ENCODE measurements around the gene SF3B5. TPM values are rescaled to one million over a fixed set of nuclear protein-coding genes. Genes with fewer than 3 reads are reported as not detected.

Gene SF3B5
- total and polyA plus RNA-seq, 9 donors = 93.0 to 125 (median 106) TPM

DNA sequence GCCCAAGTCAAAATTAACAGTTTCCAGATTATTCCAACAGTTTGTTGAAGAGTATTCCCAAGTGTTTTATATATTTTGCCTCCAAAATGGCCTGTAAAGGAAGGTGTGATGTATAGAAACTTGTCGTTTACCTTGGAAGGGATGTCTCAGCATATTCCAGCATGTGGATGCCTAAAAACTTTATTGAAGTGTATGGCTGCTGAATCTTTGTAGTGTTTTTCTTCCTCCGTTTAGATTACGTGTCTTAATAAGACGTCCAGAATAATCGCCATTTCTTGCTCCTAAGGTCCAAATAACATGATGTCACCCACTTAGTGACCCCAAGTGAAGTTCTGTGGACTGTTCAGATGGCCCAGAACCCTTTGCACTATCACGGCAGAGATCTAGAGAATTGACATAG is 18.0 kb upstream of the SF3B5 start:
- Histone ChIP-seq H3K36me3 (ENCODE audit: control insufficient read depth, insufficient read depth, low read length) (no peaks in the 10 kb centered on the region), H3K4me1 (ENCODE audit: control insufficient read depth, insufficient read depth, low read length) (no peaks in the 10 kb centered on the region), H3K4me3 (ENCODE audit: low read length) (no peak overlapping the region), H3K27me3 (ENCODE audit: control insufficient read depth, insufficient read depth, low read length) (no peaks in the 10 kb centered on the region), H3K9me3 (replicated peaks; ENCODE audit: control insufficient read depth, low read depth, low read length) (no peaks in the 10 kb centered on the region), H3K27ac (ENCODE audit: low read length) (no peak overlapping the region)
- 82% methylated on average over 2 of the region's 6 CpGs for WGBS (ENCODE audit: insufficient coverage)
- DNase-seq = no peak

DNA sequence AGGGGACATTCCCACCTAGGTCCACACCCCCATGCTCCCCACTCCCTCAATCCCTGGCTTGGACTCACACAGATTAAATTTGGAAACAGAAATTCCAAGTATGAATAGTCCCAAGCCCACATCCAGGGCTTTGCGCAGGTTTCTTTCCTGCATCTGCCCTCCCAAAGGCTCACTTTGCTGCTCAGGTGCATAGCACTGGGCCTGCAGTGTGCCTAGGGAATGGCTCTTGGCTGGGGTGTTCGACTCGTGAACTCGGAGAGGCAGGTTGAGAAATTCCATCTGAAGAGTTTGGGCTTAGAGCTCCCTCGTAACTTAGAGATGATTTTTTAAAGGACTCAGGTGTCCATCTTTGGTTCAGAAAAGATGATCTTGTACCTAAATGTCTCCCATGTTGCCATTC is 14.8 kb upstream of the SF3B5 start:
- no peak for DNase-seq
- H3K4me3 ChIP-seq (ENCODE audit: low read length) = no peak overlapping the region
- H3K9me3 ChIP-seq (replicated peaks; ENCODE audit: control insufficient read depth, low read depth, low read length) = no peaks in the 10 kb centered on the region
- no peak overlapping the region for H3K27ac ChIP-seq (ENCODE audit: low read length)
- no peaks in the 10 kb centered on the region for H3K4me1 ChIP-seq (ENCODE audit: control insufficient read depth, insufficient read depth, low read length)
- H3K36me3 ChIP-seq (ENCODE audit: control insufficient read depth, insufficient read depth, low read length) = no peaks in the 10 kb centered on the region
- no peaks in the 10 kb centered on the region for H3K27me3 ChIP-seq (ENCODE audit: control insufficient read depth, insufficient read depth, low read length)
- 59% methylated on average over 4 of the region's 5 CpGs for WGBS (ENCODE audit: insufficient coverage)

DNA sequence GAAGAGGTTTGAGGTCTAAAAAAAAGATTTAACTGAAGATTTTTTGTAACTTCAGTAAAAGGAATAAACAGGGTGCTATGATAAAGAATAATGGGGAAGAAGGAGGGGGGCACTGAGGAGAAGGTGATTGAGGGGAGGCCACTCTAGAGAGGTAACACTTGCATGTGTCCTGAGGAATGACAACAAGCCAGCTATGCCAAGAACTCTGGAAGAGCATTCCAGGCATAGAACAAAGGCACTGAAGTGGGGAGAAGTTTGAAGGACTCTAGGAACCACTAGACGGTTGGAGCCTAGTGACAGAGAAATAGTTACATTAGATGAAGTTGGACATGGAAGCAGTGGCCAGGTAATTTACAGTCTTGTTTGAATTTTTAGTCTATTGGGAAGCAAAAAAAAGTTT is 10.8 kb upstream of the SF3B5 start:
- no peak overlapping the region for H3K27ac ChIP-seq (ENCODE audit: low read length)
- H3K4me1 ChIP-seq (ENCODE audit: control insufficient read depth, insufficient read depth, low read length) = no peaks in the 10 kb centered on the region
- no peak overlapping the region for H3K4me3 ChIP-seq (ENCODE audit: low read length)
- no peak for DNase-seq
- 75% methylated on average over 1 of the region's 1 CpG for WGBS (ENCODE audit: insufficient coverage)
- H3K9me3 ChIP-seq (replicated peaks; ENCODE audit: control insufficient read depth, low read depth, low read length) = no peaks in the 10 kb centered on the region
- no peaks in the 10 kb centered on the region for H3K27me3 ChIP-seq (ENCODE audit: control insufficient read depth, insufficient read depth, low read length)
- H3K36me3 ChIP-seq (ENCODE audit: control insufficient read depth, insufficient read depth, low read length) = no peaks in the 10 kb centered on the region

DNA sequence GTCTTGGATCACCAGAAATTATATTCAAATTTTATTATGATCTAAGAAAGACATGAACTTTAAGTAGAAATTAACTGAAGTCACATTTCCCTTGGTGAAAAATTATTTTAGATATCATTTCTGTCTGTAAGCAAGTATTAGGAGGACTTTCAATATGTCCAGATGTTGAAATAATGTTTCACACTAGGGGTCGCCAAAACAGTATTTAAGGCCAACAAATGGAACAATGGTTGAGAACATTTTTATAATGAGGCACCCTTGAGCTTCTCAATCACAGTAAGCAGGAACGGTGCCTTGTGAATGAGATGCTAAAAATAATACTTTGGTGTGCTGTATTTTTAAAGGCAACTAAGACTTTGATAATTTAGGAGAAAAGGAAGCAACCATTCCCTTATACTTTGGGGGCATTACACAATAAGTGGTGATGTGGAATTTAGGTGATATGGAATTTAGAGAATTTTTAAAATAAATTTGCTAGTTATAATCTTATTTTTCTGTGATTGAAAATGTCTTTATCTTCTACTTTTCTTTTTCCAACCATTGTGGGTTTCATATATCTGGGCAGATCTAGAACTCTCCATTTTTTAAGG is 9.6 kb upstream of the SF3B5 start:
- H3K4me3 ChIP-seq (ENCODE audit: low read length) = no peak overlapping the region
- no peaks in the 10 kb centered on the region for H3K27me3 ChIP-seq (ENCODE audit: control insufficient read depth, insufficient read depth, low read length)
- H3K36me3 ChIP-seq (ENCODE audit: control insufficient read depth, insufficient read depth, low read length) = no peaks in the 10 kb centered on the region
- DNase-seq = peak; percentile 91
- 0% methylated on average over 1 of the region's 2 CpGs for WGBS (ENCODE audit: insufficient coverage)
- no peaks in the 10 kb centered on the region for H3K9me3 ChIP-seq (replicated peaks; ENCODE audit: control insufficient read depth, low read depth, low read length)
- H3K4me1 ChIP-seq (ENCODE audit: control insufficient read depth, insufficient read depth, low read length) = no peaks in the 10 kb centered on the region
- no peak overlapping the region for H3K27ac ChIP-seq (ENCODE audit: low read length)

DNA sequence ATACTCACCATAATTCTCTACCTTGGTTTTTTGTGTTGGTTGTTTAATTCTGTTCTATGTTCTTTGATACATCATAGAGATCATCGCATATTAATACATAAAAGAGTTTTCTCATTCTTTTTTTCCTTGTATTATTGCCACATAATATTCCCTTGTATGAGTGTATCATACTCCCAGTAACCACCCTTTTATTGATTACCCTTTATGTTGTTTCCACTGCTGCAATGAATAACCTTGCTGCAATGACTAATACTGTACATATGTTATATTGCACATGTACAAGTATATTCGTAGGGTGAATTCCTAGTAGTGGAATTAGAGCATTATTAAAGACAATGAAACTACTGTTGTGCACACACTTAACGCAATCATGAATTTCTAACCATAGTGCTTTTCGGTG is 9.1 kb upstream of the SF3B5 start:
- Histone ChIP-seq H3K4me3 (ENCODE audit: low read length) (no peak overlapping the region), H3K9me3 (replicated peaks; ENCODE audit: control insufficient read depth, low read depth, low read length) (no peaks in the 10 kb centered on the region), H3K27ac (ENCODE audit: low read length) (no peak overlapping the region), H3K27me3 (ENCODE audit: control insufficient read depth, insufficient read depth, low read length) (no peaks in the 10 kb centered on the region), H3K36me3 (ENCODE audit: control insufficient read depth, insufficient read depth, low read length) (no peaks in the 10 kb centered on the region), H3K4me1 (ENCODE audit: control insufficient read depth, insufficient read depth, low read length) (no peaks in the 10 kb centered on the region)
- no CpG with 5 or more reads among the region's 4 CpGs for WGBS (ENCODE audit: insufficient coverage)
- DNase-seq = no peak

DNA sequence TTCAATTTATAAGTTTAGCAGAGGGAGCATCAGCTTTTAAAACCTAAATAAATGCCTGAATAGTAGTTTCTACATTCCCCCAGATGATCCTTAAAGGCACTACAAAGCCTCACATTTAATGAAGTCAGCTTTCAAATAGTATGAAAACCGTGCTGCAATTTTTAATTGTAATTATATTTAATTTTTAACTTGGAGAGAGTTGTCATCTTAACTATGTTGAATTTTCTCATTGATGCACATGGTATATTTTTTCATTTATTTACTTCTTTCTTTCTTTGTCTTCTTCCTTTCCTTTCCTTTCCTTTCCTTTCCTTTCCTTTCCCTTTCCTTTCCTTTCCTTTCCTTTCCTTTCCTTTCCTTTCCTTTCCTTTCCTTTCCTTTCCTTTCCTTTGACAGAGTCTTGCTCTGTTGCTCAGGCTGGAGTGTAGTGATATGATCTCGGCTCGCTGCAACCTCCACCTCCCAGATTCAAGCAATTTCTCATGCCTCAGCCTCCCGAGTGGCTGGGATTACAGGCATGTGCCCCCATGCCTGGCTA is 7.7 kb upstream of the SF3B5 start:
- DNase-seq = no peak
- no CpG with 5 or more reads among the region's 4 CpGs for WGBS (ENCODE audit: insufficient coverage)
- H3K9me3 ChIP-seq (replicated peaks; ENCODE audit: control insufficient read depth, low read depth, low read length) = no peaks in the 10 kb centered on the region
- H3K27ac ChIP-seq (ENCODE audit: low read length) = no peak overlapping the region
- H3K4me3 ChIP-seq (ENCODE audit: low read length) = no peak overlapping the region
- no peaks in the 10 kb centered on the region for H3K27me3 ChIP-seq (ENCODE audit: control insufficient read depth, insufficient read depth, low read length)
- no peaks in the 10 kb centered on the region for H3K36me3 ChIP-seq (ENCODE audit: control insufficient read depth, insufficient read depth, low read length)
- no peaks in the 10 kb centered on the region for H3K4me1 ChIP-seq (ENCODE audit: control insufficient read depth, insufficient read depth, low read length)

DNA sequence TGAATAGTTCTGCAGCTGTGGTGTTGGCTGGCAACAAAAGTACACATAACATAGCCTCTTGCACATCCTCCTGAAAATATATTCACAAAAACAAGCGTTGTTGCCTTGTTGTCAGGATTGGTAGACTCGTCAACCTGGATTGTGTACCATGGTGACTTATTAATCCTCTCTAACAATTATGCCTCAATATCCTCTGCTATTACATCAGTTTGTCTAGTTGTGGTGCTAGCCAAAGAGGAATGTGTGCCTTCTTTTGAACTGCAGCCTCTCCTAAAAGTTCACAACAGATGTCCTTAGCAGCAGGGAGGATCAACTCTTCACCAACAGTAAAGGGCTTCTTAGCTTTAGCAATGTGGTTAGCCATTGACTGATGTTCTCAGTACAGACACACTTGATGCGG is 3.6 kb upstream of the SF3B5 start:
- H3K36me3 ChIP-seq (ENCODE audit: control insufficient read depth, insufficient read depth, low read length) = no peaks in the 10 kb centered on the region
- no peaks in the 10 kb centered on the region for H3K27me3 ChIP-seq (ENCODE audit: control insufficient read depth, insufficient read depth, low read length)
- no peak for DNase-seq
- WGBS (ENCODE audit: insufficient coverage) = 86% methylated on average over 1 of the region's 3 CpGs
- H3K4me3 ChIP-seq (ENCODE audit: low read length) = no peak overlapping the region
- H3K27ac ChIP-seq (ENCODE audit: low read length) = no peak overlapping the region
- H3K4me1 ChIP-seq (ENCODE audit: control insufficient read depth, insufficient read depth, low read length) = peaks cover 14% of the 10 kb centered on the region
- no peaks in the 10 kb centered on the region for H3K9me3 ChIP-seq (replicated peaks; ENCODE audit: control insufficient read depth, low read depth, low read length)

DNA sequence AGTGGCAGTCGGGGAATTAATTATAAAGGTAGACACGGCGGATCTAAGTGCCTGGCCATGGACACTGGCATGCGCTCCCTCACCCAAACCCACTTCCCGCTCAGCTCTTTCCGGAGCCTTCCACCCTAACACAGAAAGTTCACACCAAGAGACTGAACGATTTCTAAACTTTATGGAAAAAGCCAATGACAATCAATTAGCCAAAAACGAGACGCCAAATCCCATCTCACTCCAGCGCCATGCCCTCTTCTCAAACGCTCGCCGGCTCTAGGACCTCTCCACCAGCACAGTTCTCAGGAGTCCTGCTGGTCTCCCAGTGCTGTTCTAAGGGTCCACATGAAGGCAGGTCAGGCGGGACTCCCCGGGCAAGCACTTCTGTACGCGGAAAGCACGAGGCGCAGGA is 641 bp downstream of the SF3B5 start:
- no peak for DNase-seq
- 0% methylated on average over 15 of the region's 19 CpGs for WGBS (ENCODE audit: insufficient coverage)
- H3K4me3 ChIP-seq (ENCODE audit: low read length) = peak overlapping the region; percentile 96
- H3K27ac ChIP-seq (ENCODE audit: low read length) = peak overlapping the region; percentile 95
- no peaks in the 10 kb centered on the region for H3K27me3 ChIP-seq (ENCODE audit: control insufficient read depth, insufficient read depth, low read length)
- no peaks in the 10 kb centered on the region for H3K9me3 ChIP-seq (replicated peaks; ENCODE audit: control insufficient read depth, low read depth, low read length)
- peaks cover 4% of the 10 kb centered on the region for H3K36me3 ChIP-seq (ENCODE audit: control insufficient read depth, insufficient read depth, low read length)
- peaks cover 19% of the 10 kb centered on the region for H3K4me1 ChIP-seq (ENCODE audit: control insufficient read depth, insufficient read depth, low read length)

DNA sequence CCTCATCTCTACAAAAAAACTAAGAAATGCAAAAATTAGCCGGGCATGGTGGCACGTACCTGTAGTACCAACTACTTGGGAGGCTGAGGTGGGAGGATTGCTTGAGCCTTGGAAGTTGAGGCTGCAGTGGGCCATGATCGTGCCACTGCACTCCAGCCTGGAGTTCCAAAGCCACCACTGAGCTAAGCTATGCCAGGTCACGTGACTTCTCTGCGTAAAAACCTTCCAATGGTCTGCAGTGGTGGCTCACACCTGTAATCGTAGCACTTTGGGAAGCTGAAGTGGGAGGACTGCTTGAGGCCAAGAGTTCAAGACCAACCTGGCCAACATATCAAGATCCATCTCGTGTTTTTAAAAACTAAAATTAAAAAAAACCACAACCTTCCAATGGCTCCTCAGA is 1.7 kb downstream of the SF3B5 start:
- Histone ChIP-seq H3K27me3 (ENCODE audit: control insufficient read depth, insufficient read depth, low read length) (no peaks in the 10 kb centered on the region), H3K4me1 (ENCODE audit: control insufficient read depth, insufficient read depth, low read length) (peaks cover 19% of the 10 kb centered on the region), H3K27ac (ENCODE audit: low read length) (no peak overlapping the region), H3K36me3 (ENCODE audit: control insufficient read depth, insufficient read depth, low read length) (peaks cover 4% of the 10 kb centered on the region), H3K9me3 (replicated peaks; ENCODE audit: control insufficient read depth, low read depth, low read length) (no peaks in the 10 kb centered on the region), H3K4me3 (ENCODE audit: low read length) (no peak overlapping the region)
- 95% methylated on average over 4 of the region's 7 CpGs for WGBS (ENCODE audit: insufficient coverage)
- no peak for DNase-seq

DNA sequence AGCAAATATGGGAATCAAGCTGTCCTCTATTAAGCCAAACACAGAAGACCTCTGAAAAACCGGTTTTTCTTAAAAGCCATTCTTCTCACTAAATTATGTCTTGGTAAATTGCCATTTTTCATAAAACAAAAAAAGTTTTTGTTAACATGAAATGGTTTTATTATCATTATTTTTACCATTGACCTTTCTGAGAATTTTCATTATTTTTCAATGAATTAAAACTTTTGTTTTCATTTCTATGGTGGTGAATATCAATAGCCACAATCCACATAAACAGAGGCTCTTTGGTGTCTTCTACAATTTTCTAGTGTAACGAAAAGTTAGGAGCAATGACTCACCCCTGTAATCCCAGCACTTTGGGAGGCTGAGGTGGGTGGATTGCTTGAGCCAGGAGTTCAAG is 2.1 kb downstream of the SF3B5 start:
- DNase-seq = no peak
- H3K4me3 ChIP-seq (ENCODE audit: low read length) = no peak overlapping the region
- WGBS (ENCODE audit: insufficient coverage) = no CpG with 5 or more reads among the region's 2 CpGs
- H3K4me1 ChIP-seq (ENCODE audit: control insufficient read depth, insufficient read depth, low read length) = peaks cover 19% of the 10 kb centered on the region
- H3K9me3 ChIP-seq (replicated peaks; ENCODE audit: control insufficient read depth, low read depth, low read length) = no peaks in the 10 kb centered on the region
- H3K27me3 ChIP-seq (ENCODE audit: control insufficient read depth, insufficient read depth, low read length) = no peaks in the 10 kb centered on the region
- peaks cover 4% of the 10 kb centered on the region for H3K36me3 ChIP-seq (ENCODE audit: control insufficient read depth, insufficient read depth, low read length)
- no peak overlapping the region for H3K27ac ChIP-seq (ENCODE audit: low read length)

DNA sequence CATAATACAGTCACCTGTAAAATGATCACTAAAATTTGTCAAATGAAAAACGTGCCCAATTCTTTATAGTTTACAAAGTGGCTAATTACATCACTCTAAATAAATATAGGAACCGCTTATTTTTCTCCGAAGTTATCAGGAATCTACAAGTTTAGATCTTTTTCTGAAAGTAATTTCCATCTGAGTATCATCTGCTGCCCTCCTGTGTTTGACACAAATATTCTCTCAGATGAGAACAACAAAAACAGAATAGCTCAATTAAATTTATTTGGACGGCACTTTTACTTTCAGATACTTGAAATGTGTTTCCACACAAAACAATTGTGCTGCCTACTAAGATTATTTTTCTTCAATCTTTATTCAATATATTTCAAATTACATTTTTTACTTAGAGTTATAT is 5.0 kb downstream of the SF3B5 start:
- Histone ChIP-seq H3K4me3 (ENCODE audit: low read length) (no peak overlapping the region), H3K36me3 (ENCODE audit: control insufficient read depth, insufficient read depth, low read length) (peaks cover 4% of the 10 kb centered on the region), H3K4me1 (ENCODE audit: control insufficient read depth, insufficient read depth, low read length) (peaks cover 15% of the 10 kb centered on the region), H3K27me3 (ENCODE audit: control insufficient read depth, insufficient read depth, low read length) (no peaks in the 10 kb centered on the region), H3K9me3 (replicated peaks; ENCODE audit: control insufficient read depth, low read depth, low read length) (no peaks in the 10 kb centered on the region), H3K27ac (ENCODE audit: low read length) (no peak overlapping the region)
- DNase-seq = no peak
- WGBS (ENCODE audit: insufficient coverage) = no CpG with 5 or more reads among the region's 4 CpGs
